ENCODE data around the gene ACTR2. TPM values are rescaled to one million over a fixed set of nuclear protein-coding genes. Genes with fewer than 3 reads are reported as not detected.

ACTR2 gene
- total RNA-seq, 1 donor from 2014 or later, result 279 TPM

DNA sequence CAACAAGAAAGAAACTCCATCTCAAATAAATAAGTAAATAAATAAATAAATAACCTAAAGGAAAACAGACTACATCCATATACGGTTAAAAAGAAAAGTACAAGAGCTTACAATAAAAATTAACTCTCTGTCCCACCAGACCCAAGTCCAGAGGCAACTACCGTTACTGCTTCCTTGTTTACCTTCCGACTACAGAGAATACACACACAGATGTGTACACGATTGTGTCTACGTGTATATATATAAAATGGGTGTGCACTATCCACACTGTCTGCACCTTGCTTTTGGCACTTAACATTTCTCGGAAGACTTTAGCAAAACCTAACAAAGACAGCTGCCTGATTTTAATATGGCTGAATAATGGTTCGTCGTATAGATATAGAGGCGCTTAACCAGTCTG, 69.9 kb downstream of the ACTR2 start:
- TF ChIP-seq, protein P1, sequence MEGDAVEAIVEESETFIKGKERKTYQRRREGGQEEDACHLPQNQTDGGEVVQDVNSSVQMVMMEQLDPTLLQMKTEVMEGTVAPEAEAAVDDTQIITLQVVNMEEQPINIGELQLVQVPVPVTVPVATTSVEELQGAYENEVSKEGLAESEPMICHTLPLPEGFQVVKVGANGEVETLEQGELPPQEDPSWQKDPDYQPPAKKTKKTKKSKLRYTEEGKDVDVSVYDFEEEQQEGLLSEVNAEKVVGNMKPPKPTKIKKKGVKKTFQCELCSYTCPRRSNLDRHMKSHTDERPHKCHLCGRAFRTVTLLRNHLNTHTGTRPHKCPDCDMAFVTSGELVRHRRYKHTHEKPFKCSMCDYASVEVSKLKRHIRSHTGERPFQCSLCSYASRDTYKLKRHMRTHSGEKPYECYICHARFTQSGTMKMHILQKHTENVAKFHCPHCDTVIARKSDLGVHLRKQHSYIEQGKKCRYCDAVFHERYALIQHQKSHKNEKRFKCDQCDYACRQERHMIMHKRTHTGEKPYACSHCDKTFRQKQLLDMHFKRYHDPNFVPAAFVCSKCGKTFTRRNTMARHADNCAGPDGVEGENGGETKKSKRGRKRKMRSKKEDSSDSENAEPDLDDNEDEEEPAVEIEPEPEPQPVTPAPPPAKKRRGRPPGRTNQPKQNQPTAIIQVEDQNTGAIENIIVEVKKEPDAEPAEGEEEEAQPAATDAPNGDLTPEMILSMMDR (IDR thresholded peaks at IDR 0.05), result no peak
- DNase-seq (no peak), ATAC-seq (no peak)
- Histone ChIP-seq H3K9me3 (no peaks in the 10 kb centered on the region), H3K4me1 (peaks cover 37% of the 10 kb centered on the region), H3K27ac (no peak overlapping the region), H3K36me3 (no peaks in the 10 kb centered on the region), H3K4me3 (no peak overlapping the region), H3K27me3 (ENCODE audit: low read depth) (no peaks in the 10 kb centered on the region)
- intact Hi-C loops (cut with DNase I), result no loop called here

DNA sequence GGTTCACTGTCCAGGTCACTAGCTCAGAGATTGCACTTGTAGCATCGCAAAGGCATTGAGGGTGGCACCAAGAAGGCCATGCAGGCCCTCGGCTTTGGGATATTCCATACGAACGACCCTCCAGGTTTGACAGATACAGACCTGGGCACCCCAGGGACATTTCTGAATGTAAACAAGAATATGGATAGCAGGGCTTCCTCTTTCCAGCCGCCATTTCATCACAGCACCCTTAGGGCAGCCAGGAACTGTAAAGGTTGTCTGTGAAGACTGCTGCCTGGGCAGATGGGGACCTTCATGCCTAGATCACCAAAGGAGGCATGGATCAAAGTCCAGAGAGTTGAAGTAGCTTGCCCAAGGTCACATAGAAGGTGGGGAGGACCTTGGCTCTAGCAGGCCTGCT, 70.5 kb downstream of the ACTR2 start:
- ATAC-seq (no peak), DNase-seq (no peak)
- TF ChIP-seq, protein P1 (IDR thresholded peaks at IDR 0.05), result no peak
- Histone ChIP-seq H3K27me3 (ENCODE audit: low read depth) (no peaks in the 10 kb centered on the region), H3K4me3 (no peak overlapping the region), H3K4me1 (peaks cover 34% of the 10 kb centered on the region), H3K9me3 (no peaks in the 10 kb centered on the region), H3K36me3 (no peaks in the 10 kb centered on the region), H3K27ac (no peak overlapping the region)
- intact Hi-C loops (cut with DNase I), result no loop called here

- Histone ChIP-seq H3K27ac (peak overlapping the region; percentile 34), H3K36me3 (no peaks in the 10 kb centered on the region), H3K27me3 (ENCODE audit: low read depth) (no peaks in the 10 kb centered on the region), H3K4me1 (peaks cover 34% of the 10 kb centered on the region), H3K4me3 (no peak overlapping the region), H3K9me3 (no peaks in the 10 kb centered on the region)
- intact Hi-C loops (cut with DNase I), result no loop called here
- TF ChIP-seq, protein P1 (IDR thresholded peaks at IDR 0.05), result no peak
- ATAC-seq, result no peak
- no peak for DNase-seq
Measured at GRCh38 chr2:65299246-65299645, 71.6 kb downstream of the ACTR2 start.

- H3K27ac ChIP-seq, result peak overlapping the region; percentile 73
- peak overlapping the region; percentile 19 for H3K4me3 ChIP-seq
- intact Hi-C loops (cut with DNase I), result no loop called here
- ATAC-seq, result peak; percentile 60 to 71
- no peaks in the 10 kb centered on the region for H3K36me3 ChIP-seq
- peaks cover 34% of the 10 kb centered on the region for H3K4me1 ChIP-seq
- TF ChIP-seq, protein P1 (IDR thresholded peaks at IDR 0.05), result no peak
- no peaks in the 10 kb centered on the region for H3K9me3 ChIP-seq
- peak; percentile 67 for DNase-seq
- no peaks in the 10 kb centered on the region for H3K27me3 ChIP-seq (ENCODE audit: low read depth)
Measured at GRCh38 chr2:65300134-65300760, 72.6 kb downstream of the ACTR2 start.

GRCh38 chr2:65300761-65301711, 73.4 kb downstream of the ACTR2 start:
- TF ChIP-seq, protein P1 (IDR thresholded peaks at IDR 0.05), result no peak
- DNase-seq, result peak; percentile 65
- peak overlapping the region; percentile 19 for H3K4me3 ChIP-seq
- ATAC-seq, result peak; percentile 91 to 95
- no peaks in the 10 kb centered on the region for H3K36me3 ChIP-seq
- intact Hi-C loops (cut with DNase I), result no loop called here
- H3K4me1 ChIP-seq, result peaks cover 34% of the 10 kb centered on the region
- H3K27me3 ChIP-seq (ENCODE audit: low read depth), result no peaks in the 10 kb centered on the region
- no peaks in the 10 kb centered on the region for H3K9me3 ChIP-seq
- peak overlapping the region; percentile 73 for H3K27ac ChIP-seq
